Naive thymus-derived CD4-positive, alpha-beta T cell (primary cell): Measurements from ENCODE around the gene NAV2. TPM values are rescaled to one million over a fixed set of nuclear protein-coding genes. Genes with fewer than 3 reads are reported as not detected.

ENCODE experiments used
- ATAC-seq: fragments of 150-1000 bp; cut with Tn5 transposase; 2 replicates; pipeline ENCODE4 v1.10.0; 2021; ENCODE audit warnings: mild to moderate bottlenecking, moderate library complexity
- CTCF ChIA-PET: fragments of 350-600 bp; sonication (Branson Sonifier 250); formaldehyde crosslinking; loops from one replicate; lab custom pipeline; 2021; ENCODE audit warnings: antibody characterized with exemption; lab: Charles Lee
- POLR2A ChIA-PET: fragments of 350-600 bp; sonication (Branson Sonifier 250); formaldehyde crosslinking; loops from one replicate; lab custom pipeline; 2021; ENCODE audit warnings: antibody characterized with exemption, inconsistent platforms; lab: Charles Lee
- DNase-seq, 9 donors: peaks; one replicate each; pipeline versions ENCODE4 v3.0.0 to v3.0.0-alpha.2; 2020 to 2022; ENCODE audit warnings: mixed read lengths in 1 of 9
- H3K27ac ChIP-seq: one replicate; pipeline ENCODE4 v1.7.0; 2013; ENCODE audit warnings: mild to moderate bottlenecking, low read depth, low read length, moderate library complexity
- H3K27me3 ChIP-seq, 2 donors: one replicate each; pipeline ENCODE4 v1.7.0; 2013; ENCODE audit warnings: low read length in 2 of 2, mild to moderate bottlenecking in 2 of 2, moderate library complexity in 2 of 2; ENCODE audit not compliant: control insufficient read depth in 2 of 2, insufficient read depth in 2 of 2
- H3K36me3 ChIP-seq, 3 experiments: 1 replicate in 2 of 3; 2 replicates in 1 of 3; pipeline ENCODE4 v1.7.0; 2013; ENCODE audit warnings: low read length in 3 of 3, mild to moderate bottlenecking in 3 of 3, moderate library complexity in 1 of 3; ENCODE audit not compliant: insufficient read depth in 3 of 3, control insufficient read depth in 2 of 3
- H3K4me1 ChIP-seq, 2 donors: one replicate each; pipeline ENCODE4 v1.7.0; 2013; ENCODE audit warnings: low read length in 2 of 2, mild to moderate bottlenecking in 2 of 2, moderate library complexity in 1 of 2; ENCODE audit not compliant: control insufficient read depth in 2 of 2, insufficient read depth in 2 of 2
- H3K4me3 ChIP-seq: 2 replicates; pipeline ENCODE4 v1.7.0; 2013; ENCODE audit warnings: mild to moderate bottlenecking, low read length
- H3K9me3 ChIP-seq, 3 experiments: 1 replicate in 2 of 3; 2 replicates in 1 of 3; pipeline ENCODE4 v1.7.0; 2013; ENCODE audit warnings: low read length in 3 of 3; ENCODE audit not compliant: control insufficient read depth in 2 of 3
- H3K27ac Mint-ChIP-seq, 9 donors: one replicate each; pipeline ENCODE4 v1.8.0; 2020 to 2022; ENCODE audit warnings: mixed read lengths in 9 of 9, mild to moderate bottlenecking in 8 of 9, moderate library complexity in 5 of 9, inconsistent platforms in 2 of 9
- H3K27me3 Mint-ChIP-seq, 5 donors: one replicate each; pipeline ENCODE4 v1.8.0; 2021 to 2022; ENCODE audit warnings: mixed read lengths in 5 of 5, mild to moderate bottlenecking in 1 of 5
- H3K36me3 Mint-ChIP-seq, 5 donors: one replicate each; pipeline ENCODE4 v1.8.0; 2020 to 2022; ENCODE audit warnings: mixed read lengths in 5 of 5, mild to moderate bottlenecking in 3 of 5, inconsistent platforms in 1 of 5
- H3K4me1 Mint-ChIP-seq, 7 donors: one replicate each; pipeline ENCODE4 v1.8.0; 2020 to 2022; ENCODE audit warnings: mixed read lengths in 7 of 7, mild to moderate bottlenecking in 3 of 7, inconsistent platforms in 1 of 7
- H3K4me3 Mint-ChIP-seq, 10 donors: one replicate each; pipeline ENCODE4 v1.8.0; 2020 to 2022; ENCODE audit warnings: mild to moderate bottlenecking in 10 of 10, mixed read lengths in 10 of 10, moderate library complexity in 6 of 10, inconsistent platforms in 2 of 10
- H3K9me3 Mint-ChIP-seq, 11 donors: one replicate each; pipeline ENCODE4 v1.8.0; 2020 to 2022; ENCODE audit warnings: mixed read lengths in 11 of 11, mild to moderate bottlenecking in 4 of 11, inconsistent platforms in 1 of 11, moderate library complexity in 1 of 11
- intact Hi-C, 2 donors: fragments of 100-400 bp; cut with micrococcal nuclease; formaldehyde crosslinking; loops; one replicate each; pipeline ENCODE4 v1.15.1; 2023
- polyA plus RNA-seq, 2 donors: library from polyadenylated mRNA; unstranded; fragments of 300-500 nt; fragmentation: Illumina TruSeq; gene quantifications; one replicate each; pipeline ENCODE4 v1.2.3, GENCODE V29; 2021
- total RNA-seq, 6 experiments: library from RNA in 5 of 6; stranded (reverse) in 5 of 6; gene quantifications; 1 replicate in 5 of 6; 2 replicates in 1 of 6; pipeline ENCODE4 v1.2.3 and lab custom pipeline; 2021 to 2026

NAV2 gene
- total and polyA plus RNA-seq, 7 experiments from 2014 or later, result 0.24 to 2.2 (median 0.48) TPM; not detected in 2

GRCh38 chr11:19989191-19989590 lies 276.6 kb downstream of the NAV2 start:
- no peaks in the 10 kb centered on the region for H3K36me3 ChIP-seq
- H3K9me3 ChIP-seq, result no peaks in the 10 kb centered on the region
- H3K27ac Mint-ChIP-seq, result no peak overlapping the region
- H3K4me1 Mint-ChIP-seq, result no peaks in the 10 kb centered on the region
- intact Hi-C loops, result no loop called here
- peaks cover 0 to 3% (median 0%) of the 10 kb centered on the region in 11 donors for H3K9me3 Mint-ChIP-seq
- H3K27ac ChIP-seq, result no peak overlapping the region
- no peak overlapping the region for H3K4me3 Mint-ChIP-seq
- no peaks in the 10 kb centered on the region for H3K36me3 Mint-ChIP-seq
- peaks cover 0 to 9% (median 0%) of the 10 kb centered on the region in 5 donors for H3K27me3 Mint-ChIP-seq
- DNase-seq (no peak), ATAC-seq (no peak)
- ChIA-PET POLR2A (no interaction called here), CTCF (no interaction called here)
- H3K4me1 ChIP-seq, result no peaks in the 10 kb centered on the region
- no peak overlapping the region for H3K4me3 ChIP-seq
- H3K27me3 ChIP-seq, result no peaks in the 10 kb centered on the region

- H3K27ac Mint-ChIP-seq, result no peak overlapping the region
- Histone ChIP-seq H3K27ac (no peak overlapping the region), H3K36me3 (no peaks in the 10 kb centered on the region), H3K27me3 (no peaks in the 10 kb centered on the region), H3K4me1 (no peaks in the 10 kb centered on the region), H3K9me3 (no peaks in the 10 kb centered on the region), H3K4me3 (no peak overlapping the region)
- ATAC-seq (no peak), DNase-seq (no peak)
- H3K4me3 Mint-ChIP-seq, result no peak overlapping the region
- H3K9me3 Mint-ChIP-seq, result peaks cover 0 to 3% (median 0%) of the 10 kb centered on the region in 11 donors
- ChIA-PET CTCF (no interaction called here), POLR2A (no interaction called here)
- H3K36me3 Mint-ChIP-seq, result no peaks in the 10 kb centered on the region
- no peaks in the 10 kb centered on the region for H3K4me1 Mint-ChIP-seq
- intact Hi-C loops, result no loop called here
- peaks cover 0 to 5% (median 0%) of the 10 kb centered on the region in 5 donors for H3K27me3 Mint-ChIP-seq
These were observed 279.5 kb downstream of the NAV2 start for GRCh38 chr11:19992162-19992561.

GRCh38 chr11:19992998-19993397 lies 280.4 kb downstream of the NAV2 start:
- H3K4me1 Mint-ChIP-seq, result no peaks in the 10 kb centered on the region
- Histone ChIP-seq H3K27me3 (no peaks in the 10 kb centered on the region), H3K27ac (no peak overlapping the region), H3K9me3 (no peaks in the 10 kb centered on the region), H3K36me3 (no peaks in the 10 kb centered on the region), H3K4me3 (no peak overlapping the region), H3K4me1 (no peaks in the 10 kb centered on the region)
- no peaks in the 10 kb centered on the region for H3K36me3 Mint-ChIP-seq
- no peak overlapping the region for H3K27ac Mint-ChIP-seq
- ChIA-PET POLR2A (no interaction called here), CTCF (no interaction called here)
- ATAC-seq (no peak), DNase-seq (no peak)
- peaks cover 0 to 3% (median 0%) of the 10 kb centered on the region in 11 donors for H3K9me3 Mint-ChIP-seq
- H3K27me3 Mint-ChIP-seq, result peaks cover 0 to 5% (median under 1%) of the 10 kb centered on the region in 5 donors
- H3K4me3 Mint-ChIP-seq, result no peak overlapping the region
- intact Hi-C loops, result no loop called here

- Mint-ChIP-seq H3K27ac (no peak overlapping the region), H3K4me1 (no peaks in the 10 kb centered on the region), H3K9me3 (peaks cover 0 to 3% (median 0%) of the 10 kb centered on the region in 11 donors), H3K4me3 (no peak overlapping the region), H3K36me3 (no peaks in the 10 kb centered on the region), H3K27me3 (peaks cover 0 to 10% (median 6%) of the 10 kb centered on the region in 5 donors)
- intact Hi-C loops, result no loop called here
- ATAC-seq (no peak), DNase-seq (no peak)
- Histone ChIP-seq H3K4me3 (no peak overlapping the region), H3K27ac (no peak overlapping the region), H3K27me3 (no peaks in the 10 kb centered on the region), H3K4me1 (no peaks in the 10 kb centered on the region), H3K9me3 (no peaks in the 10 kb centered on the region), H3K36me3 (no peaks in the 10 kb centered on the region)
- CTCF ChIA-PET, result no interaction called here
- POLR2A ChIA-PET, result no interaction called here
These were observed 282.0 kb downstream of the NAV2 start for GRCh38 chr11:19994672-19995071.

GRCh38 chr11:19995145-19995544 lies 282.5 kb downstream of the NAV2 start:
- Histone ChIP-seq H3K9me3 (no peaks in the 10 kb centered on the region), H3K36me3 (no peaks in the 10 kb centered on the region), H3K27ac (no peak overlapping the region), H3K4me3 (no peak overlapping the region), H3K4me1 (no peaks in the 10 kb centered on the region), H3K27me3 (no peaks in the 10 kb centered on the region)
- Mint-ChIP-seq H3K36me3 (no peaks in the 10 kb centered on the region), H3K27me3 (peaks cover 0 to 15% (median 6%) of the 10 kb centered on the region in 5 donors), H3K9me3 (peaks cover 0 to 3% (median 0%) of the 10 kb centered on the region in 11 donors), H3K4me1 (no peaks in the 10 kb centered on the region), H3K27ac (no peak overlapping the region), H3K4me3 (no peak overlapping the region)
- DNase-seq (no peak), ATAC-seq (no peak)
- ChIA-PET CTCF (no interaction called here), POLR2A (no interaction called here)
- intact Hi-C loops, result no loop called here

- H3K27me3 Mint-ChIP-seq, result peaks cover 0 to 23% (median 6%) of the 10 kb centered on the region in 5 donors
- H3K4me3 ChIP-seq, result no peak overlapping the region
- no peak overlapping the region for H3K27ac ChIP-seq
- CTCF ChIA-PET, result no interaction called here
- H3K27ac Mint-ChIP-seq, result no peak overlapping the region
- H3K9me3 Mint-ChIP-seq, result peaks cover 0 to 3% (median 0%) of the 10 kb centered on the region in 11 donors
- intact Hi-C loops, result no loop called here
- no peaks in the 10 kb centered on the region for H3K9me3 ChIP-seq
- POLR2A ChIA-PET, result no interaction called here
- ATAC-seq (no peak), DNase-seq (no peak)
- H3K4me1 ChIP-seq, result no peaks in the 10 kb centered on the region
- H3K4me3 Mint-ChIP-seq, result no peak overlapping the region
- H3K27me3 ChIP-seq, result no peaks in the 10 kb centered on the region
- H3K36me3 ChIP-seq, result no peaks in the 10 kb centered on the region
- H3K4me1 Mint-ChIP-seq, result no peaks in the 10 kb centered on the region
- H3K36me3 Mint-ChIP-seq, result no peaks in the 10 kb centered on the region
These were observed 283.9 kb downstream of the NAV2 start for GRCh38 chr11:19996571-19996970.

GRCh38 chr11:20000022-20000350 lies 287.3 kb downstream of the NAV2 start:
- no peaks in the 10 kb centered on the region for H3K36me3 ChIP-seq
- H3K27me3 ChIP-seq, result no peaks in the 10 kb centered on the region
- ATAC-seq, result no peak
- H3K9me3 Mint-ChIP-seq, result no peaks in the 10 kb centered on the region
- H3K4me1 ChIP-seq, result no peaks in the 10 kb centered on the region
- H3K9me3 ChIP-seq, result no peaks in the 10 kb centered on the region
- no peak overlapping the region for H3K4me3 ChIP-seq
- POLR2A ChIA-PET, result no interaction called here
- no peak overlapping the region for H3K4me3 Mint-ChIP-seq
- intact Hi-C loops, result no loop called here
- no peak overlapping the region for H3K27ac ChIP-seq
- no peak for DNase-seq
- H3K4me1 Mint-ChIP-seq, result no peaks in the 10 kb centered on the region
- no peaks in the 10 kb centered on the region for H3K36me3 Mint-ChIP-seq
- H3K27ac Mint-ChIP-seq, result no peak overlapping the region
- peaks cover 2 to 28% (median 6%) of the 10 kb centered on the region in 5 donors for H3K27me3 Mint-ChIP-seq
- CTCF ChIA-PET, result no interaction called here
